ENCODE results near the gene TOPORS.

TOPORS gene
- total RNA-seq, result 17.0 to 60.1 (median 34.5) reads per million in 17 experiments

DNA sequence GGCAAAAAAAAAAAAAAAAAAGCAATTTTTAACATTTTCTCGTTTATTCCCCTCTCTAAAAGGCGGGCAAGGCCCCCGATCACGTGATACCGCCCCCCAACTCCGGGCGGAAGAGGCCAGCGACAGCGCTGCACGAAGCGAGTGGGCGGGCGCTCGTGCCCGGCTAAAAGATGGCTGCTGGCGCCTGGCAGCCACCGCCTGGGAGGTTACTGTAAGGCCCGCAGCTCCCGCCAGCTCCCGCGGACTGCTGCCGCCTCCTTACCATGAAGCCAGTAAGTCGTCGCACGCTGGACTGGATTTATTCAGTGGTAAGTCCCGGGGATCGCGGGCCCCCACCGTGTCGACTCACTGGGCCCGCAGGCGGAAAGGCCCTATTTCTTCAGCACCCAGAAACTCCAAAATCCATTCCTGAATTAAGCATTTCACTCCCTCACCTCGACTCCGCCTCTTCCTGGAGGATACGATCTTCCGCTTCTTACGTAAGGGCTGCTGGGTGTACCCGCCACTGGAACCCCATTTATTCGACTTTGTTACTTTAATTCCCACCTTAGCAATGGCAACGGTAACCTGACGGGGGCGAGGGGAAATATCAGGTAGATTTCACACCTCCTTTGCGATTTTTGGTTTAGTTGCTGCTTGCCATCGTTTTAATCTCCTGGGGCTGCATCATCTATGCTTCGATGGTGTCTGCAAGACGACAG is at the start of gene TOPORS, which contains the start of gene SMIM27:
TSS of gene TOPORS (minus strand) at position 415 of the 701 bp plus-strand sequence. CDS start at position 265, 150 bp downstream.
TSS of gene SMIM27 (plus strand) at position 156 of the 701 bp plus-strand sequence. CDS start at position 264, 108 bp downstream.
- DNase-seq, result peak; percentile 94 to 98 (median 96)

- DNase-seq, result peak; percentile 24 to 64 (median 44)
These were observed 46.6 kb upstream of the TOPORS start for GRCh38 chr9:32599021-32599420.

DNA sequence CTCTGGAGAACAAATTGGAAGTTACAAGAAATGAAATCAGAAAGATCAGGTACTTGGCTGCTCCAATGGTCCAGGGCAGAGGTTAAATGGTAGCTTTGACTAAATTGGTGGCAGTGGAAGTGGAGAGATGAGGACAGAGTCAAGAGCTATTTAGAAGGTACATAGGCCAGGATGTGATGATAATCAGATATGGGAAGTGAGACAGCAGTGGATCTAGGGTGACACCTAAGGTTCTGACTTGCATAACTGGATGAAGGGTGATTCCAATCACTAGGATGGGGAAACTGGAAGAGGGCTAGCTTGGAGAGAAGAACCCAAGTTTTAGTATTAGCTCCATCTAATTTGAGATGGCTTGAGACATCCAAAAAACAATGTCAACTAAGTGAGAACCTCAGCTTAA is 44.5 kb upstream of the TOPORS start:
- DNase-seq, result peak in 1 of 4 experiments; percentile 28

GRCh38 chr9:32596096-32596865 is 43.9 kb upstream of the TOPORS start:
- peak; percentile 54 to 84 (median 77) for DNase-seq

DNA sequence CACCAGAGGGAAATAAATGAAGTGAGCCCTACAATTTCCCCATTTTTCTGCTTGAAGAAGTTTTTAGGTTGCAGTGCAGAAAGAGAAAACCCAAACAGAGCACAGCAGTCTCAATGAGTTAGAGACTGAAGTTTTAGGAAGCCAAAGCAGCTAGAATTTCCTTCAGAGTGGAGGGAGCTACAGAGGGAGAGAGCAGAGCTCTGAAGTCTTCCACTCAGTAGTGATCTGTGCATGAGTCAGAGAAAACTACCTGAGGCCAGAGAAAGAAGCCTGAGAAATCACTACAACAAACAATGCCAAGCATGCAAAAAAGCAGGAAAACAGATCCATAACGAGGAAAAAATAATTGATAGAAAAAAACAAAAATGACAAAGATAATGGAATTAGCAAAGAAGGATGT is 38.5 kb upstream of the TOPORS start:
- DNase-seq, result peak in 1 of 4 experiments; percentile 26

DNA sequence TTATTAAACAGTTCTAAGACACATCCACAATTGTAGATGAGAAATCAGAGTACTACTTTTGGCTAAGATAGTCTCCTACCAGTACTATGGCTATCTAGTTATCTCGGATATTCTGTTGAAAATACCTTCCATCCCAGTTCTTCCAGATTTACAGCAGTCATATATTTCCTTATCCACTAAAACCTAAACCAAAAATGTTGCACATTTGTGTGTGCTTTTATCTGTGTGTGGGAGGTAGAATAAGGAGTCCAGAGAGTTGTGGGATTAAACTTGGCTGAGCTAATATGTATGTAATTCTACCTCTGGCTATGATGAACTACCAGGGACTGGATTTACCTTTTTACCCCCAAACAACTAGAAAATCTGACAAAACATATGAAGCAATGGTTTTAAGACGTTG is 38.1 kb upstream of the TOPORS start:
- DNase-seq, result no peak

DNA sequence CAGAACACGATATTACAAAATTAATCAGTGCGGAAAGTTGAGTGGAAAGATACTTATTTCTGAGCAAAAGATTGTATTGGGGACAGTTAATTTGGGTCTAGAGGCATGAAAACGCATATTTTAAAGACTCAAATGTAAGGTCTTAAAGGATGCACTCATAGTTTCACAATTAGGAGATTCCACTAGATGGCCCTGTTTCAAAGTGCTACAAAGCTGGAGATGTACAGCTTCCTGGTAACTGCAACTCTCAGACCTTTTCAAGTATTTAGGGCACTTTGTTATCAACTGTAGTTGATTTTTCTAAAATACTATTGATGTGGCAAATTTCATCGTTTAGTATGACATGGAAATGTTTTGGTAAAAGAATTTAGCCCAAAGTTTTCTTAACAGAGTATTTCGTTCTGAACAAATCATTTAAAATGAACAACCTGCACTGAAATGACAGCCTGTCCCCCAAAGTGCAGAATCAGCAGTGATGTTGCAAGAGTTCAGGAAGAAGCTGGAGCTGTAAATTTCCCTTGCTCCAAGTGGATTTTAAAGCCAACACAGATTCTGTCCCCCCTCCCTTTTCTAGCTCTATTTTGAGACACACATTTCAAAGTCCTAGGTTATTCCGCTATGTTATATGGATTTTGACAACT is 36.8 kb upstream of the TOPORS start:
- peak; percentile 46 to 81 (median 64) for DNase-seq

DNA sequence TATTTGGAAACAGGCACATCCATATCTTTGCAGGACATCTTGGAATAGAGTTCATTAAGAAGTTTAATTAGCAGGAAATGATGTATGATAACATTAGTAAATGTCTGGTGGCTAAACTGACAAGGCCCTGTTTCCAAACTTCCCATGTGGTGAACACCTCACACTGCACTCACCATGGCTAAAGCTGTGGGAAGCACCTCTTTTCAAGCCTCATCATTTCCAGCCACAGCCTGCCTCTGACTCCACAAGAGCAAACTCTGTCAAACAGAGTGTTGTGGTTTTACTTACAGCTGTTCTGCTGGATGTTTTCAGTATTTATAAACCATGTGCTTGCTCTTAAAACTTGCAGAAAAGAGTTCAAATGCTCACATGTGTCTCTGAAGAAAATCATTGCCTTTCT is 35.5 kb upstream of the TOPORS start:
- DNase-seq, result peak in 3 of 4 experiments; percentile 27 to 48 (median 39)

DNA sequence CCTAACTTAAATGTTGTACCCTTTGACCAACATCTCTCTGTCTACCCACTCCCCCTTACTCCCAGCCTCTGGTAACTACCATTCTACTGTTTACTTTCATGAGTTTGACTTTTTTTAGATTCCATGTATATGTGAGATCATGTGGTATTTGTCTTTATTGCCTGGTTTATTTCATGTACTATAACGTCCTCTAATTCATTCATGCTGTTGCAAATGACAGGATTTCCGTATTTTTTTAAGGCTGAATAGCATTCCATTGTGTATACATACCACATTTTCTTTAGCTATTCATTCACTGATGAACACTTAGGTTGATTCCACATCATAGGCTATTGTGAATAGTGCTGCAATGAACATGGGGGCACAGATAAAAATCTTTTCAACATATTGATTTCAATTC is 32.4 kb upstream of the TOPORS start:
- no peak for DNase-seq

GRCh38 chr9:32581512-32582143 is 29.2 kb upstream of the TOPORS start:
- DNase-seq, result peak; percentile 36 to 60 (median 56)

GRCh38 chr9:32580631-32581300 is 28.4 kb upstream of the TOPORS start:
- peak in 2 of 4 experiments; percentile 11 to 18 for DNase-seq

DNA sequence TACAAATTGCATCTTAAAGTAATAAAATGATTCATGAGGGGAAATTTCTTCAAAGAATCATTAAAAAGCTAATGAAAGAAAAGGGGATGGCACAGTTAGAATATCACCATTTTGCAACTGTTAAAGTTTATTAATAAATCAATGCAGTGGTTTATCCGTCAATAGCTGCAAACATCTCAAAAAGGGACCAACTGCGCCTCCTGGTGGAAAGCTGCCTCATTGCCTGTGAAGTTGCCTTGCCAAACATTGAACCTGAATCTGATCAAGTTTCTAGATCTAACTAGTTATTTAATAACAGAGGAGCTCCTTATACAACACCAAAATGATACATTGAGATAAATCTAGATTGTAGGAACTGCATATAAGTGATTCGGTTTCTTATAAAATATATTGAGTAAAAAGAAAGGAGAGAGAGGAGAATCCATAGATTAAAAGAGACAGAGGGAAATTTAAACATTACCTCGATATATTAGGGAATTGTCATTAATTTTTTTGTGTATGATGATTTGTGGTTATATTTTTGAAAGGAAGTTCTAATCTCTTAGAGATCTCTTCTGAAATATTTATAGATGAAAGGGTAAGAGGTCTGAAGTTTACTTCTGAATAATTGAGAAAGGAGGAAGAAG is 27.4 kb upstream of the TOPORS start:
- peak; percentile 74 to 88 (median 84) for DNase-seq

- no peak for DNase-seq
These were observed 26.6 kb upstream of the TOPORS start for GRCh38 chr9:32578976-32579375.

DNA sequence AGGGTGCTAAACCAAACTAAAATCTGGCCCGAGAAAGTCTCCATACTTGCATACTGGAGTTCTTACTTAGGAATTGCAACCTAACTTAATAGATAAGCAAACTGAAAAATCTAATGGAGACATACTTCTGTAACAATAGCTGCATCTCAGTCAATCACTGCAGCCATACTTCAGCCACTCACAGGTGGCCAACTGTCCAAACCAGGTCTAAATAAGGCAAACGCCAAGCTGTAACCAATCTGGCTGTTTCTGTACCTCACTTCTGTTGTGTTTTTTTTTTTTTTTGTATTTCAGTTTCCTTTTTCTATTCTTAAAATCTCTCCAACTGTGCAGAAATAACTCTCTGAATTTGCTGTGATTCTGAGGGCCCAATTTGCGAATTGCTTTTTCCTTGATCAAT is 24.9 kb upstream of the TOPORS start:
- DNase-seq, result no peak

GRCh38 chr9:32574858-32575257 is 22.5 kb upstream of the TOPORS start:
- no peak for DNase-seq

GRCh38 chr9:32573821-32574220 is 21.4 kb upstream of the TOPORS start:
- peak; percentile 25 to 72 (median 54) for DNase-seq

DNA sequence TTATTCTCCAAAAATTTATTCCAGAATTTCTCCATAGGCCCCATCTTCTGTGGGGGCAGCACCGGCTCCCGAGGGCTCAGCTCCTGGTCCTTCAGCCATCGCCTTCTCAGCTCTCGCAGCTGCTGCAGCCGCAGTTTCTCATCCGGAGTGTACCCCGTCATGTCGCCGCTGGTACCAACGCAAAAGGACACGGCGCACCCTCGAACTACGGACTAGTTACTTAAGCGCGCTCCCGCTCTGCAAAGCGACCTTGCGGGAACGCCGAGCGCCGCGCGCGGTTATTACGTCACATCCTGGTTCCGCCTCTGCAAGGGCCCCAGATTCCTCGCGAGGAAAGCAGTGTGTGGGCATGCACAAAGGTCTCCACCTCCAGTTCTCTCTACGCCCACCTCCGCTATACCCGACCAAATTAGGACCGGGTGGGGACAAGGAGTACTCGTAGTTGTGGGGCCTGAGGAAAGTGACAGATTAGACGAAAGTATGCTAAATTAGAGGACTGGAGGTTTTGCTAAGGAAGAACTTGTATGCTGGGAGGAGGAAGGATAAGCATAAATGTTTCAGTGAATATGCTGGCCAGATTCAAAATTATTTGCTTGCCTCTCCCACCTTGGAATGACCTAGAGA is 20.6 kb upstream of the TOPORS start, which contains the start of gene NDUFB6:
TSS of gene NDUFB6 (minus strand) at position 260 of the 624 bp plus-strand sequence. CDS start at position 161, 99 bp downstream.
- DNase-seq, result peak; percentile 95 to 98 (median 97)

GRCh38 chr9:32571969-32572899 is 19.8 kb upstream of the TOPORS start:
- peak; percentile 71 to 86 (median 84) for DNase-seq

- DNase-seq, result no peak
These were observed 17.9 kb upstream of the TOPORS start for GRCh38 chr9:32570262-32570661.

GRCh38 chr9:32566770-32567169 is 14.4 kb upstream of the TOPORS start:
- DNase-seq, result no peak
